LNCAP (cell line): ENCODE data around the gene PSMA7.

Experiments
- CTCF ChIP-seq: fragments of 450-650 bp; IDR thresholded peaks from 2 replicates; pipeline ENCODE4 v1.5.1; 2017; ENCODE audit warnings: mild to moderate bottlenecking

Gene PSMA7

GRCh38 chr20:62087227-62087626 is 56.0 kb downstream of the PSMA7 start:
- TF ChIP-seq CTCF, result no peak
